Endodermal cell (in vitro differentiated cells): Measurements from ENCODE around the gene VOPP1. TPM values are rescaled to one million over a fixed set of nuclear protein-coding genes. Genes with fewer than 3 reads are reported as not detected.

ENCODE experiments used
- DNase-seq: peaks from one replicate; pipeline ENCODE4 v3.0.0-alpha.2; 2017
- H3K27ac ChIP-seq: 2 replicates; pipeline ENCODE4 v1.5.1; 2013; ENCODE audit warnings: mild to moderate bottlenecking, low read depth, low read length, moderate library complexity
- H3K27me3 ChIP-seq: 2 replicates; pipeline ENCODE4 v1.6.1; 2013; ENCODE audit warnings: mild to moderate bottlenecking, low read length, moderate library complexity; ENCODE audit not compliant: insufficient read depth, control insufficient read depth, poor library complexity, severe bottlenecking
- H3K36me3 ChIP-seq: 2 replicates; pipeline ENCODE4 v1.7.0; 2013; ENCODE audit warnings: mild to moderate bottlenecking, low read length, moderate library complexity; ENCODE audit not compliant: control insufficient read depth, insufficient read depth
- H3K4me1 ChIP-seq: one replicate; pipeline ENCODE4 v1.7.0; 2013; ENCODE audit warnings: low read length; ENCODE audit not compliant: control insufficient read depth, insufficient read depth
- H3K4me3 ChIP-seq: 2 replicates; pipeline ENCODE4 v1.5.1; 2013; ENCODE audit warnings: mild to moderate bottlenecking, low read length, moderate library complexity
- H3K9ac ChIP-seq: 2 replicates; pipeline ENCODE4 v1.6.1; 2013; ENCODE audit warnings: mild to moderate bottlenecking, low read length, moderate library complexity; ENCODE audit not compliant: poor library complexity, severe bottlenecking; ENCODE audit errors: extremely low read depth
- H3K9me3 ChIP-seq: 2 replicates; pipeline ENCODE4 v1.6.1; 2013; ENCODE audit warnings: mild to moderate bottlenecking, low read length, moderate library complexity; ENCODE audit not compliant: control insufficient read depth
- H3K27ac Mint-ChIP-seq: 2 replicates; pipeline ENCODE4 v1.8.0; 2020; ENCODE audit warnings: mixed read lengths
- H3K27me3 Mint-ChIP-seq: 2 replicates; pipeline ENCODE4 v1.8.0; 2021; ENCODE audit warnings: mild to moderate bottlenecking, mixed read lengths; ENCODE audit not compliant: insufficient read depth
- H3K36me3 Mint-ChIP-seq: 2 replicates; pipeline ENCODE4 v1.8.0; 2020; ENCODE audit warnings: low read depth, mixed read lengths
- H3K4me1 Mint-ChIP-seq: 2 replicates; pipeline ENCODE4 v1.8.0; 2020; ENCODE audit warnings: mixed read lengths
- H3K4me3 Mint-ChIP-seq: 2 replicates; pipeline ENCODE4 v1.8.0; 2020; ENCODE audit warnings: mild to moderate bottlenecking, moderate library complexity, mixed read lengths
- H3K9me3 Mint-ChIP-seq: 2 replicates; pipeline ENCODE4 v1.8.0; 2020; ENCODE audit warnings: mild to moderate bottlenecking, mixed read lengths
- CTCF ChIP-seq: fragments of 200-600 bp; sonication (generic); conservative IDR thresholded peaks from 2 replicates; pipeline ENCODE4 v1.5.0; 2021; ENCODE audit warnings: antibody characterized with exemption, mild to moderate bottlenecking
- WGBS, 2 experiments: methylation state at CpG; one replicate each; pipeline versions ENCODE4 v1.1.5 to v1.1.7; 2013; ENCODE audit warnings: missing lambda C conversion rate in 2 of 2, mixed read lengths in 1 of 2; ENCODE audit not compliant: insufficient coverage in 1 of 2, insufficient read length in 1 of 2; 5-methylcytosine and 5-hydroxymethylcytosine counted together
- total RNA-seq, 2 donors: library from RNA; stranded (reverse); fragmentation: NEBNext Ultra II Directional in 1 of 2; extraction: Animal tissue kit (Norgen Biotek cat#: 25700) in 1 of 2; gene quantifications; 2 replicates in 1 of 2; 3 replicates in 1 of 2; pipeline ENCODE4 v1.2.1, GENCODE V29; 2021

Gene VOPP1
- total RNA-seq, 2 donors from 2014 or later = 48.8 to 53.6 TPM

GRCh38 chr7:55432506-55432905, 139.8 kb downstream of the VOPP1 start:
- H3K27me3 ChIP-seq = no peaks in the 10 kb centered on the region
- no peak overlapping the region for H3K27ac Mint-ChIP-seq
- DNase-seq = no peak
- H3K36me3 ChIP-seq = peaks cover 16% of the 10 kb centered on the region
- H3K9me3 Mint-ChIP-seq = no peaks in the 10 kb centered on the region
- H3K27me3 Mint-ChIP-seq = no peaks in the 10 kb centered on the region
- H3K4me3 Mint-ChIP-seq = no peak overlapping the region
- WGBS, 2 experiments = 86 to 90% methylated on average over 2 to 3 of the region's 3 CpGs
- H3K27ac ChIP-seq = no peak overlapping the region
- H3K4me3 ChIP-seq = no peak overlapping the region
- no peak overlapping the region for H3K9ac ChIP-seq
- no peak for TF ChIP-seq CTCF
- no peaks in the 10 kb centered on the region for H3K9me3 ChIP-seq
- H3K4me1 Mint-ChIP-seq = peaks cover 3% of the 10 kb centered on the region
- H3K36me3 Mint-ChIP-seq = no peaks in the 10 kb centered on the region
- peaks cover 5% of the 10 kb centered on the region for H3K4me1 ChIP-seq

GRCh38 chr7:55431898-55432297, 140.4 kb downstream of the VOPP1 start:
- Mint-ChIP-seq H3K36me3 (peaks cover under 1% of the 10 kb centered on the region), H3K9me3 (no peaks in the 10 kb centered on the region), H3K27me3 (no peaks in the 10 kb centered on the region), H3K4me3 (no peak overlapping the region), H3K27ac (no peak overlapping the region), H3K4me1 (peaks cover 1% of the 10 kb centered on the region)
- no peaks in the 10 kb centered on the region for H3K9me3 ChIP-seq
- no peak overlapping the region for H3K9ac ChIP-seq
- DNase-seq = no peak
- no peak overlapping the region for H3K27ac ChIP-seq
- WGBS, 2 experiments = 68 to 83% methylated on average over 1 to 2 of the region's 2 CpGs
- no peak for TF ChIP-seq CTCF
- peaks cover 16% of the 10 kb centered on the region for H3K36me3 ChIP-seq
- no peak overlapping the region for H3K4me3 ChIP-seq
- peaks cover under 1% of the 10 kb centered on the region for H3K4me1 ChIP-seq
- H3K27me3 ChIP-seq = no peaks in the 10 kb centered on the region

GRCh38 chr7:55429835-55430499, 142.3 kb downstream of the VOPP1 start:
- Mint-ChIP-seq H3K27me3 (no peaks in the 10 kb centered on the region), H3K9me3 (no peaks in the 10 kb centered on the region), H3K4me3 (no peak overlapping the region), H3K36me3 (peaks cover 17% of the 10 kb centered on the region), H3K4me1 (peaks cover 9% of the 10 kb centered on the region), H3K27ac (no peak overlapping the region)
- no peaks in the 10 kb centered on the region for H3K27me3 ChIP-seq
- 87 to 91% methylated on average over 9 to 11 of the region's 11 CpGs for WGBS, 2 experiments
- no peak for TF ChIP-seq CTCF
- DNase-seq = no peak
- no peaks in the 10 kb centered on the region for H3K4me1 ChIP-seq
- no peak overlapping the region for H3K9ac ChIP-seq
- H3K36me3 ChIP-seq = peaks cover 27% of the 10 kb centered on the region
- H3K27ac ChIP-seq = no peak overlapping the region
- H3K4me3 ChIP-seq = no peak overlapping the region
- H3K9me3 ChIP-seq = no peaks in the 10 kb centered on the region
